ENCODE data around the gene TMEM207.

TMEM207 gene

GRCh38 chr3:190449801-190450200, at the start of gene TMEM207:
Gene TMEM207 (minus strand): TSS chr3:190449901. CDS start chr3:190449809, 92 bp downstream.
- no peak for TF ChIP-seq CTCF (IDR thresholded peaks at IDR 0.05; ENCODE audit: low read depth, low read length, missing control alignments)
- no peak for DNase-seq (ENCODE audit: extremely low read depth, low read depth)
- H3K4me3 ChIP-seq (replicated peaks; ENCODE audit: low read depth, low read length): no peak within 1 kb of the TSS

GRCh38 chr3:190499122-190499521, 49.4 kb upstream of the TMEM207 start:
- DNase-seq (ENCODE audit: extremely low read depth, low read depth): no peak
- no peak for TF ChIP-seq CTCF (IDR thresholded peaks at IDR 0.05; ENCODE audit: low read depth, low read length, missing control alignments)
- no peak overlapping the region for H3K4me3 ChIP-seq (replicated peaks; ENCODE audit: low read depth, low read length)

GRCh38 chr3:190498293-190498692, 48.6 kb upstream of the TMEM207 start:
- TF ChIP-seq CTCF (IDR thresholded peaks at IDR 0.05; ENCODE audit: low read depth, low read length, missing control alignments): no peak
- H3K4me3 ChIP-seq (replicated peaks; ENCODE audit: low read depth, low read length): no peak overlapping the region
- no peak for DNase-seq (ENCODE audit: extremely low read depth, low read depth)

GRCh38 chr3:190497811-190498210, 48.1 kb upstream of the TMEM207 start:
- no peak for TF ChIP-seq CTCF (IDR thresholded peaks at IDR 0.05; ENCODE audit: low read depth, low read length, missing control alignments)
- no peak for DNase-seq (ENCODE audit: extremely low read depth, low read depth)
- H3K4me3 ChIP-seq (replicated peaks; ENCODE audit: low read depth, low read length): no peak overlapping the region

GRCh38 chr3:190496859-190497258, 47.2 kb upstream of the TMEM207 start:
- TF ChIP-seq CTCF (IDR thresholded peaks at IDR 0.05; ENCODE audit: low read depth, low read length, missing control alignments): no peak
- DNase-seq (ENCODE audit: extremely low read depth, low read depth): no peak

DNA sequence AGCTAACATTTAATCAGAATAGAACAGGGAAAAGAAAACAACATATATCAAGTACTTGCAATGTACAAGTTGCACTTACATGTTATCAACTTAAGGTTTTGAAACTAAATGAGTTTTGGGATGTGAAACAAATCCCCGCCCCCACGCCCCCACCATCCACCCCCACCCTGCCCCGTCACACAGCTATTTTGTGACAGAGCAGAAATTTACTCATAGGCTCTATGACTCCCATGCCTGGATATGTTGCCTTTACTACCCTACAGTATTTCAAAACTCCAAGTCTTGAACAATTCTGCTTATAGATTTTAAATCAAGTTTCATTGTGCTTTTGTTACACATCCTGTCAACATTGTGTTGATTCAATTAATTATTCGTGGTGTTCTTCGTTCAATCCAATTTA, 46.1 kb upstream of the TMEM207 start:
- H3K4me3 ChIP-seq (replicated peaks; ENCODE audit: low read depth, low read length): no peak overlapping the region
- TF ChIP-seq CTCF (IDR thresholded peaks at IDR 0.05; ENCODE audit: low read depth, low read length, missing control alignments): no peak
- DNase-seq (ENCODE audit: extremely low read depth, low read depth): no peak

More at GRCh38 chr3:190496859-190497258, 47.2 kb upstream of the TMEM207 start:
- H3K4me3 ChIP-seq (replicated peaks; ENCODE audit: low read depth, low read length): no peak overlapping the region

DNA sequence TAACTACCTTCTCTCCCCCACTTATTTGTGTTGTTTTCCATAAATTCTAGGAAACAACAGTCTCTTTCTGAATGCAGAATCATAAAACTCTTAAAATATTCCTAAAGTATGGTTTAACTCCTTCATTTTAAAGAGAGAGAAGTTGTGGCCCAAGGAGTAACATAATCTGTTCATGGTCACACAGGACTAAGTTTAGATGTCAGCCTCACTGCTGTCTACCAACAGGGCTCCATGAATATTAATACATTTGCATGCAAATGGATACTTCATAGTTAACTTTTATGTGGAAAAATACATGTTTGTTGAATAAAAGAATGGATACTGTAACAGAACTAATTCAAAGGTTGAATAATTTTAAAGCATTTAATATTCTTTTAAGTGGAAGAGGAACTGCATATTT, 45.7 kb upstream of the TMEM207 start:
- no peak for TF ChIP-seq CTCF (IDR thresholded peaks at IDR 0.05; ENCODE audit: low read depth, low read length, missing control alignments)
- DNase-seq (ENCODE audit: extremely low read depth, low read depth): no peak
- no peak overlapping the region for H3K4me3 ChIP-seq (replicated peaks; ENCODE audit: low read depth, low read length)

Data from HFF-Myc (cell line).